HepG2 (cell line): Measurements from ENCODE around the gene MSTN. TPM values are rescaled to one million over a fixed set of nuclear protein-coding genes. Genes with fewer than 3 reads are reported as not detected.

Experiments
- ATAC-seq: fragments of 200-7000 bp; cut with Tn5 transposase; 3 replicates; pipeline ENCODE4 v1.9.1; 2020; ENCODE audit warnings: mild to moderate bottlenecking, moderate library complexity
- BruUV-seq: library from RNA; stranded (reverse); fragments of 400-500 nt; replicated peaks from 2 replicates; lab custom pipeline; 2021; lab: Mats Ljungman, UMichigan
- CTCF ChIA-PET: fragments of 300-600 bp; formaldehyde crosslinking; extraction: SDS; loops from one replicate; lab custom pipeline; 2021; ENCODE audit warnings: low total read pairs, inconsistent platforms, low intra/inter-chr PET ratio; lab: Yijun Ruan, JAX
- POLR2A ChIA-PET: fragments of 350-600 bp; sonication (Branson Sonifier 250); formaldehyde crosslinking; loops from one replicate; lab custom pipeline; 2020; ENCODE audit warnings: antibody characterized with exemption, inconsistent platforms; lab: Yijun Ruan, JAX
- DNase-seq: peaks from one replicate; pipeline ENCODE4 v3.0.0-alpha.2; 2015; ENCODE audit warnings: low spot score
- FAIRE-seq: peaks from 3 replicates; lab custom pipeline; 2011; peaks lifted over from hg19 to GRCh38; lab: Jason Lieb, UNC
- H2AFZ ChIP-seq: one replicate; pipeline ENCODE4 v1.6.1; 2011; ENCODE audit warnings: low read length, inconsistent platforms
- H3K27ac ChIP-seq: fragments of 300-600 bp; 3 replicates; pipeline ENCODE4 v1.8.0; 2011; ENCODE audit warnings: mixed run types, mild to moderate bottlenecking, mixed read lengths, low read length, inconsistent platforms; ENCODE audit not compliant: insufficient read depth; ENCODE audit errors: extremely low read length
- H3K27me3 ChIP-seq, 2 experiments: fragments of 200-600 bp in 1 of 2; 2 replicates in 1 of 2; 3 replicates in 1 of 2; pipeline versions ENCODE4 v1.6.0 to v1.8.0; 2011; ENCODE audit warnings: low read length in 2 of 2, mild to moderate bottlenecking in 2 of 2, moderate library complexity in 2 of 2, inconsistent platforms in 1 of 2; ENCODE audit not compliant: insufficient read depth in 2 of 2, control insufficient read depth in 1 of 2
- H3K36me3 ChIP-seq, 2 experiments: fragments of 200-600 bp in 1 of 2; replicated peaks in 1 of 2; 2 replicates in 1 of 2; 3 replicates in 1 of 2; pipeline versions ENCODE4 v1.5.1 to v1.8.0; 2011; ENCODE audit warnings: low read length in 2 of 2, inconsistent platforms in 1 of 2; ENCODE audit not compliant: insufficient read depth in 2 of 2, control insufficient read depth in 1 of 2
- H3K4me1 ChIP-seq: 2 replicates; pipeline ENCODE4 v1.5.1; 2012; ENCODE audit warnings: low read length, inconsistent platforms; ENCODE audit not compliant: insufficient read depth
- H3K4me2 ChIP-seq: 2 replicates; pipeline ENCODE4 v1.6.0; 2011; ENCODE audit warnings: low read depth, low read length, inconsistent platforms
- H3K4me3 ChIP-seq, 3 experiments: fragments of 200-600 bp in 1 of 3; sonication (generic), shearing (Covaris generic) in 1 of 3; replicated peaks in 1 of 3; 2 replicates each; pipeline ENCODE4 v1.5.1; 2011 to 2016; ENCODE audit warnings: low read length in 3 of 3, inconsistent platforms in 2 of 3, low read depth in 2 of 3, mild to moderate bottlenecking in 2 of 3, control low read depth in 1 of 3, mixed read lengths in 1 of 3; ENCODE audit not compliant: insufficient read depth in 1 of 3
- H3K79me2 ChIP-seq: one replicate; pipeline ENCODE4 v1.6.1; 2011; ENCODE audit warnings: low read length, inconsistent platforms; ENCODE audit not compliant: insufficient read depth
- H3K9ac ChIP-seq: 2 replicates; pipeline ENCODE4 v1.6.0; 2011; ENCODE audit warnings: mild to moderate bottlenecking, low read depth, low read length, inconsistent platforms; ENCODE audit not compliant: insufficient read depth
- H3K9me3 ChIP-seq: 2 replicates; pipeline ENCODE4 v1.5.1; 2012; ENCODE audit warnings: mild to moderate bottlenecking, low read length
- H4K20me1 ChIP-seq: 2 replicates; pipeline ENCODE4 v1.6.0; 2011; ENCODE audit warnings: inconsistent platforms, mild to moderate bottlenecking, low read length, moderate library complexity; ENCODE audit not compliant: insufficient read depth
- ARID3A ChIP-seq: IDR thresholded peaks from 2 replicates; pipeline ENCODE4 v1.6.1; 2012; ENCODE audit warnings: low read depth, low read length, improper control_type of control experiment
- ATF7 ChIP-seq, 2 experiments: fragments of 450-650 bp in 1 of 2; sonication (generic) in 1 of 2; formaldehyde crosslinking in 1 of 2; IDR thresholded peaks; 2 replicates each; pipeline versions ENCODE4 v1.4.0 to v1.6.1; 2016 to 2020; ENCODE audit warnings: antibody characterized with exemption in 1 of 2, mild to moderate bottlenecking in 1 of 2, missing genetic modification reagents in 1 of 2
- CTCF ChIP-seq: sonication (generic); formaldehyde crosslinking; IDR thresholded peaks from 2 replicates; pipeline ENCODE4 v1.5.0; 2020; ENCODE audit warnings: mild to moderate bottlenecking, missing genetic modification reagents, moderate library complexity
- HNRNPK ChIP-seq: fragments of 200-400 bp; formaldehyde crosslinking; IDR thresholded peaks from 2 replicates; pipeline ENCODE4 v1.6.1; 2018; ENCODE audit warnings: low read length, low read depth, moderate library complexity, mild to moderate bottlenecking; ENCODE audit not compliant: poor library complexity, severe bottlenecking
- SMC3 ChIP-seq: IDR thresholded peaks from 2 replicates; pipeline ENCODE4 v1.6.1; 2011; ENCODE audit warnings: low read length, improper control_type of control experiment
- STAG1 ChIP-seq: sonication (generic); formaldehyde crosslinking; IDR thresholded peaks from 2 replicates; pipeline ENCODE4 v1.4.0; 2020; ENCODE audit warnings: missing genetic modification reagents
- ZKSCAN5 ChIP-seq: sonication (generic); formaldehyde crosslinking; IDR thresholded peaks from 2 replicates; pipeline ENCODE4 v1.5.1; 2020; ENCODE audit warnings: mild to moderate bottlenecking, missing genetic modification reagents
- ZNF362 ChIP-seq: sonication (generic); formaldehyde crosslinking; IDR thresholded peaks from 2 replicates; pipeline ENCODE4 v1.4.0; 2020; ENCODE audit warnings: missing genetic modification reagents, mild to moderate bottlenecking, borderline replicate concordance
- ZNF607 ChIP-seq: sonication (generic); formaldehyde crosslinking; IDR thresholded peaks from 2 replicates; pipeline ENCODE4 v1.5.1; 2020; ENCODE audit warnings: missing genetic modification reagents, mild to moderate bottlenecking, borderline replicate concordance
- WGBS: methylation state at CpG from one replicate; pipeline ENCODE4 v1.1.6; 2017; ENCODE audit warnings: low lambda C conversion rate; 5-methylcytosine and 5-hydroxymethylcytosine counted together
- in situ Hi-C: cut with HindIII; loops from 2 replicates; pipeline ENCODE4 v1.10.0; 2017; ENCODE audit warnings: low pct_unique_long_range_greater_than_20kb; ENCODE audit not compliant: extremely low pct_ligation_motif_present
- intact Hi-C: fragments of 100-400 bp; cut with micrococcal nuclease; formaldehyde crosslinking; loops from one replicate; pipeline ENCODE4 v1.10.0; 2022; ENCODE audit not compliant: unreplicated experiment
- polyA plus RNA-seq, 8 experiments: library from polyadenylated mRNA; depleted of rRNA in 3 of 8; stranded (reverse) in 7 of 8; unstranded in 1 of 8; fragments of >200 nt; fragmentation: Illumina TruSeq in 4 of 8; extraction: Trizol in 4 of 8; gene quantifications; 2 replicates each; pipeline versions ENCODE4 v1.2.1 to v1.2.3, GENCODE V29; 2011 to 2016; ENCODE audit warnings: low read depth in 4 of 8, missing spikeins in 1 of 8, mixed read lengths in 1 of 8; ENCODE audit not compliant: insufficient read depth in 1 of 8
- total RNA-seq, 5 experiments: library from RNA; depleted of rRNA; stranded (reverse); fragments of >200 nt; fragmentation: Illumina TruSeq; extraction: Trizol; gene quantifications; 2 replicates each; pipeline ENCODE4 v1.2.3, GENCODE V29; 2016; ENCODE audit warnings: low read depth in 1 of 5

The MSTN gene
- total and polyA plus RNA-seq, 2 of the 13 experiments (the other 11 are each of a cell fraction or from before 2014, with no cell fraction given), result 0.04 TPM; not detected in 1

GRCh38 chr2:190069936-190070696 lies 7.6 kb upstream of the MSTN start:
- Histone ChIP-seq H3K27me3 (no peaks in the 10 kb centered on the region), H3K4me3 (no peak overlapping the region), H2AFZ (no peak overlapping the region), H3K79me2 (no peaks in the 10 kb centered on the region), H4K20me1 (no peaks in the 10 kb centered on the region), H3K9me3 (no peaks in the 10 kb centered on the region), H3K27ac (no peak overlapping the region), H3K9ac (no peak overlapping the region), H3K4me2 (no peak overlapping the region), H3K4me1 (no peaks in the 10 kb centered on the region), H3K36me3 (no peaks in the 10 kb centered on the region)
- peak; percentile 44 for ATAC-seq
- WGBS, result 54% methylated on average over 3 of the region's 3 CpGs
- in situ Hi-C loops, result loop anchor here (10.0 to 25.0 kb wide), 3 partner anchors 265 to 408 kb away; partner anchors contain the start of genes ANKAR and ASNSD1
- BruUV-seq, result no TSS peak
- DNase-seq, result peak; percentile 68
- CTCF ChIA-PET, result interaction anchor here (0.7 to 2.1 kb wide), 5 partner anchors 46 to 409 kb away, joined by 3 to 17 read pairs (median 8); partner anchors contain the start of genes ANKAR and ASNSD1
- FAIRE-seq, result peak; percentile 59
- POLR2A ChIA-PET, result no interaction called here
- peak; percentile 66 for TF ChIP-seq HNRNPK
- peak; percentile 78 for TF ChIP-seq STAG1
- TF ChIP-seq CTCF (CRISPR knock-in tag), result peak; percentile 58
- TF ChIP-seq ZNF607, result no peak
- peak; percentile 23; the same call in 1 of the 2 replicates for TF ChIP-seq SMC3
- TF ChIP-seq ARID3A, result 0 out of 2 replicates have a peak, but pooled peaks have one; percentile 38
- no peak for TF ChIP-seq ATF7 (IDR thresholded peaks at IDR 0.05)
- TF ChIP-seq ATF7 (CRISPR knock-in tag; IDR thresholded peaks at IDR 0.05), result no peak
- TF ChIP-seq ZNF362 (CRISPR knock-in tag), result peak; percentile 87
- no peak for TF ChIP-seq ZKSCAN5 (CRISPR knock-in tag)
- intact Hi-C loops, result loop anchor here (1.0 to 5.0 kb wide), 5 partner anchors 48 to 409 kb away; partner anchors contain the start of gene ASNSD1
